ENCODE results near the gene TEX2.

TEX2 gene

GRCh38 chr17:64291268-64291851 is 28.3 kb upstream of the TEX2 start:
- no peak overlapping the region for H3K9ac ChIP-seq (ENCODE audit: low read length)
- H3K4me2 ChIP-seq (ENCODE audit: low read length) = no peak overlapping the region
- H3F3A ChIP-seq (ENCODE audit: insufficient read depth, low read length) = no peaks in the 10 kb centered on the region
- no peaks in the 10 kb centered on the region for H3K9me2 ChIP-seq (ENCODE audit: low read depth, low read length)
- H4K20me1 ChIP-seq (ENCODE audit: insufficient read depth, low read length) = no peaks in the 10 kb centered on the region
- no peaks in the 10 kb centered on the region; the same call in 1 of the 2 replicates for H3K36me3 ChIP-seq (ENCODE audit: insufficient read depth, low read length)
- peaks cover 14% of the 10 kb centered on the region for H3K9me3 ChIP-seq (ENCODE audit: low read length)
- H3K27ac ChIP-seq (ENCODE audit: low read depth, low read length, poor library complexity, severe bottlenecking) = no peak overlapping the region
- TF ChIP-seq, protein P1, sequence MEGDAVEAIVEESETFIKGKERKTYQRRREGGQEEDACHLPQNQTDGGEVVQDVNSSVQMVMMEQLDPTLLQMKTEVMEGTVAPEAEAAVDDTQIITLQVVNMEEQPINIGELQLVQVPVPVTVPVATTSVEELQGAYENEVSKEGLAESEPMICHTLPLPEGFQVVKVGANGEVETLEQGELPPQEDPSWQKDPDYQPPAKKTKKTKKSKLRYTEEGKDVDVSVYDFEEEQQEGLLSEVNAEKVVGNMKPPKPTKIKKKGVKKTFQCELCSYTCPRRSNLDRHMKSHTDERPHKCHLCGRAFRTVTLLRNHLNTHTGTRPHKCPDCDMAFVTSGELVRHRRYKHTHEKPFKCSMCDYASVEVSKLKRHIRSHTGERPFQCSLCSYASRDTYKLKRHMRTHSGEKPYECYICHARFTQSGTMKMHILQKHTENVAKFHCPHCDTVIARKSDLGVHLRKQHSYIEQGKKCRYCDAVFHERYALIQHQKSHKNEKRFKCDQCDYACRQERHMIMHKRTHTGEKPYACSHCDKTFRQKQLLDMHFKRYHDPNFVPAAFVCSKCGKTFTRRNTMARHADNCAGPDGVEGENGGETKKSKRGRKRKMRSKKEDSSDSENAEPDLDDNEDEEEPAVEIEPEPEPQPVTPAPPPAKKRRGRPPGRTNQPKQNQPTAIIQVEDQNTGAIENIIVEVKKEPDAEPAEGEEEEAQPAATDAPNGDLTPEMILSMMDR (IDR thresholded peaks at IDR 0.05; ENCODE audit: low read length) = peak; percentile 43
- no peak for TF ChIP-seq EZH2 (IDR thresholded peaks at IDR 0.05; ENCODE audit: borderline replicate concordance, low read length)
- H3K4me1 ChIP-seq (ENCODE audit: insufficient read depth, low read length, severe bottlenecking) = no peaks in the 10 kb centered on the region
- no peak overlapping the region for H2AFZ ChIP-seq (ENCODE audit: low read length)
- no peak overlapping the region for H3K4me3 ChIP-seq (ENCODE audit: low read depth, low read length, poor library complexity, severe bottlenecking)
- peaks cover 3% of the 10 kb centered on the region; the same call in 1 of the 2 replicates for H3K27me3 ChIP-seq (ENCODE audit: insufficient read depth, low read length)
- H3K79me2 ChIP-seq (ENCODE audit: insufficient read depth, low read length) = no peaks in the 10 kb centered on the region

GRCh38 chr17:64289741-64290141 is 26.7 kb upstream of the TEX2 start:
- no peaks in the 10 kb centered on the region for H3K79me2 ChIP-seq (ENCODE audit: insufficient read depth, low read length)
- no peaks in the 10 kb centered on the region for H3F3A ChIP-seq (ENCODE audit: insufficient read depth, low read length)
- H3K36me3 ChIP-seq (ENCODE audit: insufficient read depth, low read length) = no peaks in the 10 kb centered on the region; the same call in 1 of the 2 replicates
- H3K9me2 ChIP-seq (ENCODE audit: low read depth, low read length) = no peaks in the 10 kb centered on the region
- H3K9ac ChIP-seq (ENCODE audit: low read length) = no peak overlapping the region
- peaks cover 3% of the 10 kb centered on the region; the same call in 1 of the 2 replicates for H3K27me3 ChIP-seq (ENCODE audit: insufficient read depth, low read length)
- no peak overlapping the region for H3K4me3 ChIP-seq (ENCODE audit: low read depth, low read length, poor library complexity, severe bottlenecking)
- TF ChIP-seq, protein P1 (IDR thresholded peaks at IDR 0.05; ENCODE audit: low read length) = no peak
- no peak for TF ChIP-seq EZH2 (IDR thresholded peaks at IDR 0.05; ENCODE audit: borderline replicate concordance, low read length)
- no peaks in the 10 kb centered on the region for H3K4me1 ChIP-seq (ENCODE audit: insufficient read depth, low read length, severe bottlenecking)
- no peak overlapping the region for H2AFZ ChIP-seq (ENCODE audit: low read length)
- H3K9me3 ChIP-seq (ENCODE audit: low read length) = peaks cover 14% of the 10 kb centered on the region
- no peak overlapping the region for H3K4me2 ChIP-seq (ENCODE audit: low read length)
- H4K20me1 ChIP-seq (ENCODE audit: insufficient read depth, low read length) = no peaks in the 10 kb centered on the region
- no peak overlapping the region for H3K27ac ChIP-seq (ENCODE audit: low read depth, low read length, poor library complexity, severe bottlenecking)

DNA sequence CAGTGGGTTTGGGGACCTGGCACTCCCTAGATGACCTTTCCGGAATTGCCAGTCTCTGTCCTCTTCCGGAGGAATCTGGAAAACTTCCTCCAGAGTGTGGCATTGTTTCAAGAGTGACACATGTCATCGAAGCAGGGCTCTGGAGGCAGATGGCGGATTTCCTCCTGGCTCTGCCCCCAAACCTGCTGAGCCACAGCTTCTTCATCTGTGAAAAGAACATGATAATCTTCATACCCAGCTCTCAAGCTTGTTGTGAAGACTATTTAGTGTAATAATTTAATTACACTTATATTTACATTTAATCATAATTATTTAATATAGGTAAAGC is 19.7 kb upstream of the TEX2 start:
- H3K9ac ChIP-seq (ENCODE audit: low read length) = no peak overlapping the region
- no peak overlapping the region for H2AFZ ChIP-seq (ENCODE audit: low read length)
- no peaks in the 10 kb centered on the region for H3K9me2 ChIP-seq (ENCODE audit: low read depth, low read length)
- no peaks in the 10 kb centered on the region for H3F3A ChIP-seq (ENCODE audit: insufficient read depth, low read length)
- H3K4me2 ChIP-seq (ENCODE audit: low read length) = no peak overlapping the region
- TF ChIP-seq EZH2 (IDR thresholded peaks at IDR 0.05; ENCODE audit: borderline replicate concordance, low read length) = no peak
- TF ChIP-seq, protein P1 (IDR thresholded peaks at IDR 0.05; ENCODE audit: low read length) = no peak
- no peaks in the 10 kb centered on the region for H3K4me1 ChIP-seq (ENCODE audit: insufficient read depth, low read length, severe bottlenecking)
- H3K36me3 ChIP-seq (ENCODE audit: insufficient read depth, low read length) = no peaks in the 10 kb centered on the region
- no peaks in the 10 kb centered on the region for H3K9me3 ChIP-seq (ENCODE audit: low read length)
- no peaks in the 10 kb centered on the region for H3K79me2 ChIP-seq (ENCODE audit: insufficient read depth, low read length)
- no peak overlapping the region for H3K4me3 ChIP-seq (ENCODE audit: low read depth, low read length, poor library complexity, severe bottlenecking)
- no peak overlapping the region for H3K27ac ChIP-seq (ENCODE audit: low read depth, low read length, poor library complexity, severe bottlenecking)
- no peaks in the 10 kb centered on the region for H4K20me1 ChIP-seq (ENCODE audit: insufficient read depth, low read length)
- no peaks in the 10 kb centered on the region for H3K27me3 ChIP-seq (ENCODE audit: insufficient read depth, low read length)

Measured in OCI-LY1 (cell line).